Renal cortical epithelial cell (primary cell): ENCODE results near the gene FANK1. TPM values are rescaled to one million over a fixed set of nuclear protein-coding genes. Genes with fewer than 3 reads are reported as not detected.
A peak's percentile ranks its signal among the peaks of the same experiment; 100 is the strongest.
"Not testable (repeated sequence)": the region's sequence is repeated elsewhere in the genome, so short reads cannot be mapped to it uniquely, and the experiment has no call there.

Source experiments
- DNase-seq: peaks from one replicate; pipeline ENCODE4 v3.0.0-alpha.2; 2011; ENCODE audit warnings: low read depth
- total RNA-seq: library from RNA; depleted of rRNA; stranded (reverse); fragments of >200 nt; gene quantifications from 2 replicates; pipeline ENCODE4 v1.2.3, GENCODE V29; 2014

The FANK1 gene
- total RNA-seq, 1 donor from 2014 or later, result 26.4 TPM

DNA sequence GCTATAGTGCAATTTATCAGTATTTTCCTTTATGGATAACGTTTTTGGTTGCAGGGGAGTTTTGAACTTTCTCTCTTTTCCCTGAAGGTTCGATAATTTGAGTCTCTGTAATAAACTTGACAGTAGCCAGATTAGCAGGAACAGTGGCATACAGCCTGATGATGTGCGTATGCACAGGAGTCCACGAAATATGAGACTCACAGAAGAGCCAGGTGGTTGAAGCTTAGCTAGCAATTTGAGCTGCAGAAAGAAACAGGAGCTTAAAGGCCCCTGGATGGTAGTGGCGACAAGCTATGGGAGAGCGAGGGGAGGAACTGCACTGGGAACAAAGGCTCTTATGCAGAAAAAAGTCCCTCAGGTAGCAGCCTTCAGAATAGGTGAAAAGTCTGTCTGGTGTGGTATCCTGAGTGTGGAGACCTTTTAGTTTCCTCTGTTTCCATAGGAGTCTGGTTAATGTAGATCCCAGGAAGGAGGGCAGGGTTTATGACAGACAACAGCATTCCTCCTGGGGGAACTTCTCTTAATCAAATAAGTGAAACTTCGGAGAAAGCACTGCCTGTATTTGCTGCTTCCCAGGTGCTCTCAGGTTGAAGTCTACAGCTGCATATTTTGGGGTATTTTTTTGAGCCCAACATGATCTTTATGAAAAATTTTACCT, 32.7 kb downstream of the FANK1 start:
- no peak for DNase-seq

DNA sequence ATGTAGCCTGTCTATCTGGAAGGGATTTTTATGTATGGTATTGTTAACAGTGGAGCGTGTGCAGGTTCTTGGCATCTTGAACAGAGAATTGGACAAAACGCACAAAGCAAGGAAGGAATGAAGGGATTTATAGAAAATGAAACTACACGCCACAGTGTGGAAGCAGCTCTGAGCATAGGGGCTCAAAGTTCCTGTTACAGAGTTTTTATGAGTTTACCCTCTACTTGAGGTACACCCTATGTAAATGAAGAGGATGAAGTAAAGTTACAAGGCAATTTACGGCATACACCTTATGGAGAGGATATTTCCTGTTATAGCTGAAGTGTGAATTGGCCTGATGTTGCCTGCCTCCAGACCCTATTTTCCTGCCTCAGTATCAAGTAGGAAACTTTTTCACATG, 33.3 kb downstream of the FANK1 start:
- DNase-seq, result no peak

DNA sequence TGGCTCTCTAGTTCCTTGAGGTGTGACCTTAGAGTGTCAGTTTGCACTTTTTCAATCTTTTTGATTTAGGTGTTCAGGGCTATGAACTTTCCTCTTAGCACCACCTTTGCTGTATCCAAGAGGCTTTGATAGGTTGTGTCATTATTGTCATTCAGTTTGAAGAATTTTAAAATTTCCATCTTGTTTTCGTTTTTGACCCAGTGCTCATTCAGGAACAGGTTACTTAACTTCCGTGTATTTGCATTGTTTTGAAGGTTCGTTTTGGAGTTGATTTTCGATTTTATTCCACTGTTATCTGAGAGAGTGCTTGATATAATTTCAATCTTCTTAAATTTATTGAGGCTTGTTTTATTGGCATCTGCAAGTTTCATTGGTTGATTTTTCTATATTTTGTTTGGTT, 37.3 kb downstream of the FANK1 start:
- DNase-seq, result no peak

DNA sequence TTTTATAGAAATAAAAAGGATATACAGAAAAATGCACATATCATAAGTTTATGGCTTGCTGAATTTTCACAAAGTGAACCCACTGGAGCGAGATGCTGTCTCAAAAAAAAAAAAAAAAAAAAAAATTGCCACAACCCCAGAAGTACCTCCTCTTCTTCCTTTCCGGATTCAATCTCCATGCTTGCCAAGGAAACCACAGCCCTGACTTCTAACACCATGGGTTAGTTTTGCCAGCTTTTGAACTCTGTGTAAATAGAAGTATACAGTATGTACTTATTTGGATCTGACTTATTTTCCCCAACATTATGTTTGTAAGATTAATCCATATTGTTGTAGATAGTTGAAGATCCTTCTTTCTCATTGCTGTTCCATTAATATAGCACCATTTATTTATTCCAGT, 40.0 kb downstream of the FANK1 start:
- no peak for DNase-seq

DNA sequence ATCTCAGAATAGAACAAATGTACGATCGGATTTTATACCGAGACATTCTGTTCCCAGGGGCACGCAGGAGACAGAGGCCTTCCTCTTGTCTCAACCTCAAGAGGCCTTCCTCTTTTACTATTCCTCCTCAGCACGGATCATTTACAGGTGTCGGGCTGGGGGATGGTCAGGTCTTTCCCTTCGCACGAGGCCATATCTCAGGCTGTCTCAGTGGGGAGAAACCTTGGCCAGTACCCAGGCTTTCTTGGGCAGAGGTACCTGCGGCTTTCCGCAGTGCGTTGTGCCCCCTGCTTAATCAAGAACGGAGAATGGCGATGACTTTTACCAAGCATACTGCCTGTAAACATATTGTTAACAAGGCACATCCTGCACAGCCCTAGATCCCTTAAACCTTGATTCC, 44.2 kb downstream of the FANK1 start:
- no peak for DNase-seq

DNA sequence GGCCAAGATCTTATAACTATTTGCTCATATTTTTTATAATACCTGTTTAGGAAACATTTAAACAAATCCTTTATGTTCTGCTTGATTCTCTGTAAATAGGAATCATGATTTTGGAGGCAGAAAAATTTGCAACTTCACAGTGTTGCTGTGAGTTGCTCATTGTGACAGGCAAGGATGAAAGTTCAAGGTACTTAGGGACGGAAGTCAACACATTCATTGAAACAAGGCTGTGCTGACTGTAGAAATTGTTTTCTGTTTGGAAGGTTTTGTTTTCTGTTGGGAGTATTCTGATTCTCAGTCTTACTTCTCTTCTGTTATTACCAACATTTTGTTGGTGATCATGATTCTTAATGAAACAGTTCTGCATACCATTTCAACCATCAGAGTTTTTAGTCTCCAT, 54.9 kb downstream of the FANK1 start:
- no peak for DNase-seq

DNA sequence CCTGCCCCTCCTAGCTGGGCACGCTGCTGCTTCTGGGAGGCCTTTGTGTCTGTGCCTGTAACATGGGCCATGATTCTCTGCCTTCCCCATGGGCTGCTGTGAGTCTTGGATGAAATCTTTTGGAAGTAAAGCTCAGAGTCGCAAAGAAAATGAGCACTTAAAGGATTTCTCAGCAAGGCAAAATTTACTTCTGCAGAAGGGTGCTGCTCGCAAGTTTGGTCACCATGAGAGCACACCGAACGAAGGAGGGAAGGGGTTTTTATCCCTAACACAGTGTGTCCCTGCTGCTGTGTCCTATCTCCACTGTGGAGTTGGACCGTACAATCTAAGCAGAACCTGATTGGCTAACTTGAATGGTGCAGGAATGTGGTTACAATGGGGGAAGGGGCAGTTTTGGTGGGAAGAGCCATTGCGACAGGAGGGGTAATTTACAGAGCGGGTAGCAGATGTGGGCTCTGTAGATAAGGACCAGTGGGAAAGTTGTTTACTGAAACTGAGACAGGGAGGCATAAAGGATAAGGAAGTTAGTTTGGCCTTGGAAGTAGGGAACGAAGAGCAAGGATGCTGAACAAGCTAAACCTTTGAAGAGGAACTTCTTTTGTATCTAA, 57.5 kb downstream of the FANK1 start:
- DNase-seq, result peak; percentile 18

DNA sequence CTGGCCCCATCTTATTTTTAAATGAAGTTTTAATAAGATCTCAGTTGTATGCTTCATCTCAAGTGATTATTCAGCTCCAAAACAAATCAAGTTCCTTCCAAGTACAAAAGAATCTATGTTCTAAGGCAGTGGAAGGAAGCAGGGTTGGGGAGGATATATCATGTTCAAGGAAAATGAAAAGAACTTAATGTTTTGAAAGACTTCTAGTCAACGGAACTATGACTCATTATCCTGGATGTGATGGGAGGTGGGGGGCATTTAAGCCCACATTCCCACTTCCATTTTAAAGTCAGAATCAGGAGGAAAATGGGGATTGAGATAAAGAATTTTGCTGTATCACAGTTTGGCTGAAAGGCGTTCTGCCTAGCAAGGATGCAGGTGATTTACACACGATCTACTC, 59.4 kb downstream of the FANK1 start:
- no peak for DNase-seq

DNA sequence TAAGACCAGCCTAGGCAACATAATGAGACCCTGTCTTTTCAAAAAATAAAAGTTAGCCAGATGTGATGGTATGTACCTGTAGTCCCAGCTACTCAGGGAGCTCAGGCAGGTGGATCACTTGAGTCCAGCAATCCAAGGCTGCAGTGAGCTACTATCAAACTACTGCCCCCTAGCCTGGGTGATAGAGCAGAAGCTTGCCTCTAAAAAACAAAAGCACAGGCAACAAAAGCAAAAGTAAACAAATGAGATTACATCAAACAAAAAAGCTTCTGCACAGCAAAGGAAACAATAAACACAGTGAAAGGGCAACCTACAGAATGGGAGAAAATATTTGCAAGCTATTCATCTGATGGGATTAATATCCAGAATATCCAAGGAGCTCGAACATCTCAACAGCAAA, 65.4 kb downstream of the FANK1 start:
- DNase-seq, result no peak

DNA sequence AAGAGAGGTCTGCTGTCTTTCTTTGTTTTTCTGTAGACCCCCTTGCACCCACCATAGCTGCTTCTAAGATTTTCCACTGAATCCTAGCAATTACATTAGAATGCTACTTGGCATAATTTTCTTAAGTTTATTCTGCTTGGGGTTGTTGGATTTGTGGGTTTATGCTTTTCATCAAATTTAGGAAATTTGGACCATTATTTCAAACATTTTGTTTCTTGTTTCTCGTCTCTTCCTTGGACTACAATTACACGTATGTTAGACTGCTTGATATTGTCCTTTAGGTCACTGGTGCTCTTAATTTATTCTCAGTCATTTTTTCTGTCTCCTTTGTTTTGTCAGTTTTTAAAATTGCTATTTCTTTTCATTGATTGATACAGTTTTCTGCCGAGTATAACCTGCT, 65.8 kb downstream of the FANK1 start:
- DNase-seq, result no peak

DNA sequence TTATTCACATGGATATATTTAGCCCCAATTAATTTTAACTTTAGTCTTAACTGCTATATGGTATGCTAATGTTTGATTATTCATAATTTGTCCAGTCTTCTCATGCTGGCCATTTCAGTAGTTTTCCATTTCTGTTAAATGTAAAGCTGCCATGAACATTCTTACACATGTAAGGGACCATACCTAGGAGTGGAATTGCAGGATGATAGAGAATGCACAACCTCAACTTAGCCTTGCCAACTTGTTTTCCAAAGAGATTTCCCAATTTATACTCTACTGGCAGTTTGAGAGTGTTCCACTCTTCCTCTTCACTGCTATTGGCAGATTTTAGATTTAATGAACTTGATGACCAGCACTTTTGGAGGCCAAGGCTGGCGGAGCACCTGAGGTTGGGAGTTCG, 68.2 kb downstream of the FANK1 start:
- DNase-seq, result no peak

DNA sequence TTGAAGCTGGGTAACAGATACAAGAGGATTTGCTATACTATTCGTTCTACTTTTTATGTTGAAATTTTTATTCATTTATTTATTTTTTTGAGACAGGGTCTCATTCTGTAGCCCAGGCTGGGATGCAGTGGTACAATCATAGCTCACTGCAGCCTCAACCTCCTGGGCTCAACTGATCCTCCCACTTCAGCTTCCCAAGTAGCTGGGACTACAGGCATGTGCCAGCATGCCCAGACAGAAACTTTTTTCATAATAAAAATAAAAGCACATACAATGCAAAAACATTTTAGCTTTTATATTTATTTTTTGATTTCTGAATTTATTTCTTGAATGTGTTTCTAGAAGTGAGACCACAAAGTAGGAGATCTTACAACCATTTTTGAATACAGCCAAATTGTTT, 71.2 kb downstream of the FANK1 start:
- no peak for DNase-seq

DNA sequence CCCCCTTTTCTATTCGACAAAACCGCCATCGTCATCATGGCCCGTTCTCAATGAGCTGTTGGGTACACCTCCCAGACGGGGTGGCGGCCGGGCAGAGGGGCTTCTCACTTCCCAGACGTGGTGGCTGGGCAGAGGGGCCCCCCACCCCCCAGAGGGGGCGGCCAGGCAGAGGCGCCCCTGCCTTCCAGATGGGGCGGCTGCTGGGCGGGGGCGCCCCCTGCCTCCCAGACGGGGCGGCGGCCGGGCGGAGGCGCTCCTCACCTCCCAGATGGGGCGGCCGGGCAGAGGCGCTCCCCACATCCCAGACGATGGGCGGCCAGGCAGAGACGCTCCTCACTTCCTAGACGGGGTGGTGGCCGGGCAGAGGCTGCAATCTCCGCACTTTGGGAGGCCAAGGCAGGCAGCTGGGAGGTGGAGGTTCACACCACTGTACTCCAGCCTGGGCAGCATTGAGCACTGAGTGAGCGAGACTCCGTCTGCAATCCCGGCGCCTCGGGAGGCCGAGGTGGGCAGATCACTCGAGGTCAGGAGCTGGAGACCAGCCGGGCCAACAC, 73.8 kb downstream of the FANK1 start:
- DNase-seq, result not testable (repeated sequence)

DNA sequence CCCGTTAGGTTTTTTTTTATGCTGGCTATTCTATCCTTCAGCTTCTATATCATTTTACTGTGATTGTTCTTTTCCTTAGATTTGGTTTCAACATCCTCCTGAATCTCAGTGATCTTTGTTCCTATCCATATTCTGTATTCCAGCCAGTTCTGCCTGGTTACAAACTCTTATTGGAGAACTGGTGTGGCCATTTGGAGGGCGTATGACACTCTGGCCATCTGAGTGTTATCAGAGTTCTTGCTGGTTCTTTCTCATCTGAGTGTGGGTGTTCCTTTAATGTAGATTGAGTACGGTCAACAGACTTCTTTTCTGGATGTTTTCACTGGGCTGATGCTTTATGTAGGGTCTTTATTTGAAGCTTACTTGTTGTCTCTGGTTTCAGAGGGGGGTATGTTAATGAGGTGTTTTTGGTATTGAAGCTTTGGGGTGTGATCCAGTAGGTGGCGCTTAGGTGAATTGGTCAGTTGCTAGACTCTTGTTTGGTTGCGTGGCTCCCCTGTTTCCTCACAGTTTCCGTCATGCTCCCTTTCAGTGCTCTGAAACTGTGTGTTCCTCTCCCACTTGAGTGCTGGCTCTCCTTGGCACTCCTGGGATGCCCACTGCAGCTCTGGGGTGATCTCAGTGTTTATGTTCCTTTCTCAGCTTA, 80.7 kb downstream of the FANK1 start:
- DNase-seq, result no peak

DNA sequence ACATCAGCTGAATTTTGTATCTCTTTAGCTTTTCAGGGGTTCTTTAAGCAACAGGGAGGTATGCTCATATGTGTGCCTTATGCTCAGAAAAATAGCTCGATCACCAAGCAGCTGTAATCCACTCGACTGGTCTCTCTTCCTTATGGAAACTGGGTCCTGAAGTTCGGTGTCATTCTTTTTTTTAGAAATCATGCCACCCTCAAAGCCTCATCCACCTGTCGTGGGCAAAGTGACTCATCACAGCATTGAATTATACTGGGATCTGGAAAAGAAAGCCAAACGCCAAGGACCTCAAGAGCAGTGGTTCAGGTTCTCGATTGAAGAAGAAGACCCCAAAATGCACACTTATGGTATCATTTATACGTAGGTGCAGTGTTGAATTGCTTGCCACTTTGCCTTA, 83.6 kb downstream of the FANK1 start:
- DNase-seq, result no peak

DNA sequence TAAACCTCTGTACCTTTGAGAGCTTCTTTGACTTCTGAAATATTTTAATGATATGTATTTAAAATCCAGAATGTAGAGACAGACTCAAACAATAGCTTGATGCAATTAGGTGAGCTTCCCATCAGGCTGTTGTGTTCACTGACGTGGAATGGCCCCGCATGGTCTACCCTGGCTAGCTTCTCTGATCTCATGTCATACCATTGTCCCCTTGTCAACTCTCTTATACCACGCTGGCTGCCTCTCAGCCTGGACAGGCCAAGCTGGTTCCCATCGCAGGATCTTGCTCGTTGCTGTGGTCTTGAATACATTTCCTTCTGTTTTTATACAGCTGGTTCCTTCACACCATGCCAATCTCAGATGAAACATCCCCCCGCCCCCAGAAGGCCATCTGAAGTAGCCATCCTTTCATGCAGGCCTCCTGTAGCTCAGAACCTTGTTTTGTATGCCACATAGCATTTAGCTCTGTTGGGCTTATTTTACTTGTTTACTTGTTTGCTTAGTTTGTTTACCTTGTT, 84.2 kb downstream of the FANK1 start:
- no peak for DNase-seq

DNA sequence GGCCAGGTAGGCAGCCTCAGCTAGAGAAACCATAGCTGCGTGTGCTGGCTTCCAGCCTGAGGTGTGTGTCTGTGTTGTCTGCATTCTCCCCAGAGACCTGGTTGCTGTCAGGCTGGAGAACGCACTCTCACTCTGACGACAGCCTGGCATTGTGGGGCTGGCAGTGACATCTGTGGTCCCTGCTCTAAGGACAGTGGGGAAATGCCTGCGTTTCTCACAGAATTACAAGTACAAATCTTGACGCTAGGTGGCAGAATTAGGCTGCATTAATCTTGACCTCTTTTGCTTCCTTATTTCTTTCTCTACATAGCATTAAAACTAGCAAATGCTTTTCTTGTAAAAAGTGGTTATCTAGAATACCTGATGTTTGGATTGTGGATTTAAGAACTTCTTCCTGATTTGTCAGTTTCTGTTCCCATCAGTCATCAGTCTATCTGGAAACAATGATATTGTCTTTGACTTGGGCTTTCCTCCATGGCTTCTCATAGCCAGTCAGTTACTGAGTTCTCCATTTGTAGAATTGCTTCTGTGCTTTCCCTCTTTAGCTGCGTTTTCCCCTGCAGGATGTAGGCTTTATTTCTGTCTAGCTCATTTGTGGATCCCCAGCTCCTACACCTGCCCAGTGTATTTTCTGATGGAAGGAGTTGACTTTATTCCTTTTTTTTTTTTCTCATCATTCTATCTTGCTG, 86.0 kb downstream of the FANK1 start:
- peak; percentile 77 for DNase-seq

DNA sequence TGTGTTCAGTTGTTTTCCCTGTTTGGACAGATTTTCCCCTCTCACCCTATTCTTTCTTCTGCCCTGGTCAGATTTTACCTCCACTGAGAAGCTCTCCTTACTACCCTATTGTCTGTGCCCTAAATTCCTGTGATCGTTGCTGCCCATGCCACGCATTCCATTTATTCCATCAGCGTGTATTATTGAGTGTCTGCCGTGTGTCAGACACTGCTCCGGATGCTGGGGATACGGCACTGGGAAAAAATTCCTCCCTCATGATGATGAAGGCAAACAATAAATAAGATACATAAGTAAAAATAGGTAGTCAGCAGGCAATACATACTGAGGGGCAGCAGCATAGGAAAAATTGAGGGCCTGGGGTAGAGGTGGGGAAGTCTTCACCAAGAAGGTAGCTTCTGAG, 86.8 kb downstream of the FANK1 start:
- peak; percentile 19 for DNase-seq

DNA sequence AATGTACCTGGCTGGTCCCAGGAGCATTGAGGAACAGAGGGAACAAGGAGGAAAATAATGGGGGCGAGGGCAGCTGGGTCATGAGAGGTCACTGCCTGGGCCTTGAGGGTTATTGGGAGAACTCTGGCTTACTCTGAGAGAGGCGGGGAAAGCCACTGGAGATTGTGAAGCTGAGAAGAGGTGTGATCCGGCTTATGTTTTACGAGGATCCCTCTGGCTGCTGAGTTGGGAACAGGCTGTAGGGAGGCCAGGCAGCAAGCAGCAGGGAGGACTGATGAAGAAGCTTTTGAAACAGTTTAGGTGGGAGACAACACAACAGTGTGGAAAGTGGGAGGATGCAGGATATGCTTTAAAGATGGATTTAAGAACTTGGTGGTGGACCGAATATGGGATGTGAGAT, 87.3 kb downstream of the FANK1 start:
- DNase-seq, result no peak

DNA sequence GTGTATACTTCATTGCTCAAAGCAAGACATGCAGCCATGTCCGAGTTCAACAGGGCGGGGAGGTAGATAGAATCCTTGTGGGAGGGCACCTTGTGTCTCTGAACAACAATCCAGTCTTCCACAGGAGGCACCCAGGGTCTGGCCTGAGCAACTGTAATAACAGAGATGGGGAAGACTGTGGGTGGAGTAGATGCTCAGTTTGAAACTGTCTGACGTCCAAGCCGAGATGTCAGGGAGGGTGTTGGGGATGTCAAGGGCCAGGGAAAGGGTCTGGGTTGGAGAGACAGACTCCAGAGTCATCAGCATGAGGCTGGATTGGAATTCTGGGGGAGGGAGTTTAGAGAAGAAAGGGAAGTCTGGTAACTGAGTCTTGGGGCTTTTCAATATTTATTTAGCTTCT, 88.0 kb downstream of the FANK1 start:
- DNase-seq, result no peak

DNA sequence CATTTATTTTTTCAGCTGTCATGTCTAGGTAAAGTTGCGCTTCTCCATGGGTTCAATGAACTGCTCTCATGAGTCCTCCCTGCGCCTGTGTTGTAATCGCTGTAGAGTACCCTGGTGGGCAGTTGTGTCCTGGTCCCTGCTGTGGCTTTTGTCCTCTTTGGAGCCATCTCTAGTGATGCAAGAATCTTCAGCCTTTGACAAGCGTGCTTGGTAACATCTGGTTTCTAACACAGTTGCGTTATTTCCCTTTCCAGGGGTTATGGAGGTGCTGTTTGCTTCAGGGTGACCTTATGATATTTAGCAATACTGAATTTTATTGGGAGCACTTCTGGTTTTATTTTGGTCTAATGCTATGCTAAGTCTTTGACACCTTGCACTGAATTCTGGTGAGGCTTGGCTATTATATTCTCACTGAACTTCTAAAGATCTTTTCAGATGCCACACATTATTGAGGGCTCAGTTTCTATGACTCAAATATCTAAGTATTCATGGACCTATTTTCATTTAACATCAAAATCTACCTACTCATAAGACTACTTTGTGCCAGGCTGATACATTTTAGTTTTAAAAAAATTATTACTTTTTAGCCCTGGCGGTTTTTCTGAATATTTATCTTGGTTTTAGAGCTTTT, 88.6 kb downstream of the FANK1 start:
- no peak for DNase-seq
